ENCODE measurements around the gene PCSK5.

The PCSK5 gene

DNA sequence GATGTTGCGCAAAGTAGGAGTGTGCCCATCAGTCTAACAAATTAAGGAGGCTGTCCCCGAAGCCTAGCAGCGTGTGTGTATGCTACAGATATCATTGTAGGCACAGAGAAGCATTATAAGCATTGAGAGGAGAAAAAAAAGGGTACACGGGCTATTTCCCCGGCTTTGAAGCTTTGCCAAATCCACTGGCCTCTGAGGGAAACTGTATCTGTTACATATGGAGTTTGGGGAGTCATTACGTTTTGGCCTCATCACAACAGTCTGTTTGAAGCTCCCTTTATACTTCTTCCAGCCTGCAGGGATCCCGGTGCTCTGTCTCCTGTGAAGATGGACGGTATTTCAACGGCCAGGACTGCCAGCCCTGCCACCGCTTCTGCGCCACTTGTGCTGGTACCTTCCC is 297.8 kb downstream of the PCSK5 start:
- no peaks in the 10 kb centered on the region for H3K9me3 Mint-ChIP-seq
- ATAC-seq, result no peak
- no peaks in the 10 kb centered on the region for H3K27me3 Mint-ChIP-seq
- no peaks in the 10 kb centered on the region for H3K4me1 Mint-ChIP-seq
- no peak overlapping the region for H3K27ac Mint-ChIP-seq
- no peak overlapping the region for H3K4me3 Mint-ChIP-seq
- no peaks in the 10 kb centered on the region for H3K36me3 Mint-ChIP-seq

- Mint-ChIP-seq H3K36me3 (no peaks in the 10 kb centered on the region), H3K4me1 (no peaks in the 10 kb centered on the region), H3K27me3 (no peaks in the 10 kb centered on the region), H3K9me3 (no peaks in the 10 kb centered on the region), H3K27ac (no peak overlapping the region), H3K4me3 (no peak overlapping the region)
- no peak for ATAC-seq
Observed at GRCh38 chr9:76188905-76189304, 298.4 kb downstream of the PCSK5 start.

DNA sequence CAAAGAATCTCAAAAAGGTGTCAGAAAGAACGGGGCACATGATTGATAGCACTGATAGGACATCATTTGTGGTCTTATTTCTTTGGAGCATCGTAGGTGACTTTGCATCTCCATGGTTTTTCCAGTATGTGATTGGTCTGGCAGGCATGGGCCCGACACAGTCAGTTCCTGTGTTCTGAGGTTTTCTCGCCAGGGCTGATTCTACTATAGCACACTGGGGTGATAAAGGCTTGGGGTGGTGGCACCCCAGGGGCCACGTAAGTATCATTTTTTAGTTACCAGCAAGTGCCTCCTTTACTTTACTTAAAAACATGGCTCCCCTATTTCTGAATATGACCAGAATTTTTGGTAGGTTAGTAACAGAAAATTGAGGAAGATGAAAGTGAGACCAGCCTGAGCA is 301.0 kb downstream of the PCSK5 start:
- Mint-ChIP-seq H3K27ac (no peak overlapping the region), H3K36me3 (no peaks in the 10 kb centered on the region), H3K4me3 (no peak overlapping the region)

GRCh38 chr9:76192013-76192412 is 301.5 kb downstream of the PCSK5 start:
- Mint-ChIP-seq H3K4me3 (no peak overlapping the region), H3K27me3 (no peaks in the 10 kb centered on the region), H3K4me1 (no peaks in the 10 kb centered on the region), H3K9me3 (no peaks in the 10 kb centered on the region), H3K27ac (no peak overlapping the region), H3K36me3 (no peaks in the 10 kb centered on the region)
- ATAC-seq, result no peak

More for the DNA sequence above, 301.0 kb downstream of the PCSK5 start:
- no peaks in the 10 kb centered on the region for H3K27me3 Mint-ChIP-seq
- no peaks in the 10 kb centered on the region for H3K9me3 Mint-ChIP-seq
- no peak for ATAC-seq
- H3K4me1 Mint-ChIP-seq, result no peaks in the 10 kb centered on the region

- Mint-ChIP-seq H3K36me3 (no peaks in the 10 kb centered on the region), H3K9me3 (no peaks in the 10 kb centered on the region), H3K27me3 (no peaks in the 10 kb centered on the region), H3K27ac (no peak overlapping the region), H3K4me3 (no peak overlapping the region), H3K4me1 (no peaks in the 10 kb centered on the region)
- no peak for ATAC-seq
Observed at GRCh38 chr9:76194896-76195295, 304.4 kb downstream of the PCSK5 start.

DNA sequence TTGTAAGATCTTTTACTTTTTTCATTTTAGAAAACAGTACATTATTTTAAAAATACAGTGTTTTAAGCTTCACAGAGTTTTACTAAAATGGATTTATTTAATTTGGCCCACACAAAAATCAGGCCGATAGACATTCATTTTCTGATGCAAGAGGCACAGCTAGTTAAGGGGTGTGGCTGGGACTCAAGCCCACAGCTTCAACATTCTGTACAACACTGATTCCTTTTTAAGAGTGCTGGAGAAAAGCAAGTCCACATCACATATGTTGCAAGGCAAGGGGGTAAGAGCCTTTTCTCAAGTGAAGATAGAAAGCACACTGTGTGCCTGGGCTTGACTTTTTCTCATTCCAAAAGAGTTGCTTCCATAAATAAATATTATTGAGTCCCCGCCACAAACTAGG is 307.9 kb downstream of the PCSK5 start:
- Mint-ChIP-seq H3K27me3 (no peaks in the 10 kb centered on the region), H3K27ac (no peak overlapping the region), H3K9me3 (no peaks in the 10 kb centered on the region), H3K36me3 (no peaks in the 10 kb centered on the region), H3K4me1 (no peaks in the 10 kb centered on the region), H3K4me3 (no peak overlapping the region)
- no peak for ATAC-seq

DNA sequence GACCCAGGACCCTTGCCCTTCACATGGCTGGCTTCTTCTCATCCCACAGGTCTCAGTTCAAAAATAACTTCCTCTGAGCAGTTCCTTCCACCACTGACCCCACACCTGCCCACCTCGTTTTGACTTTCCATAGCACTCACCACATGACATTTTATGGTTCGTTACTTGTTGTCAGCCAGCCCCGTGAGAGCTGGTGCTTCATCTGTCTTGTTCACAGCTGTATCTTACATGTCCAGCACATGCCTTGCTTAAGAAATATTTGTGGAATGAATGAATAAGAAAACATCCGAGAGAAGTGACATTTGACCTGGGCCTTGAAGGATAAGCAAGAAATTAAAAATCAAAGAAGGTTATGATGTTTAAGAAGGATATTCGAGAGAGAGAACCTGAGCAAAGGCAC is 309.8 kb downstream of the PCSK5 start:
- H3K4me3 Mint-ChIP-seq, result no peak overlapping the region
- H3K4me1 Mint-ChIP-seq, result no peaks in the 10 kb centered on the region
- no peak for ATAC-seq
- no peaks in the 10 kb centered on the region for H3K9me3 Mint-ChIP-seq
- H3K36me3 Mint-ChIP-seq, result no peaks in the 10 kb centered on the region
- no peak overlapping the region for H3K27ac Mint-ChIP-seq
- H3K27me3 Mint-ChIP-seq, result peaks cover 9% of the 10 kb centered on the region

DNA sequence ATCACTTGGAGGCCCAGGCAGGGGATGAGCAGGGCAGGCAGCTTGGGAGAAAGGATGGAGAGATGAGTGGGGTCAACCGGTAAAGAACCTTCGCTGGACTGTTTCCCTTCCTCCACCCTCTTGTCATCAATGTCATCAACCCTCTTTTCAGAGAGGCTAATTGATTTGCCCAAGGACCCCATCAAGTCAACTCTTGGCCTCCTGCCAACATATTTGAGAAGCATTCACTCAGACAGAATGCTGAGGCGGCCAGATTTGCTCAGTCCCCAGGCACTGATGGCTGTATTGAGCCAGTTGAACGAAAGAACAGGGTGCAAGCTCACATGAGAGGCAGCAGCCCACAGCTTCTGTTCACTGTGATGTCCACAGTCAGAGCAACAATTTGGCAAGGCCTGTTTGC is 310.3 kb downstream of the PCSK5 start:
- no peaks in the 10 kb centered on the region for H3K4me1 Mint-ChIP-seq
- no peaks in the 10 kb centered on the region for H3K36me3 Mint-ChIP-seq
- ATAC-seq, result no peak
- H3K4me3 Mint-ChIP-seq, result no peak overlapping the region
- peaks cover 9% of the 10 kb centered on the region for H3K27me3 Mint-ChIP-seq
- no peak overlapping the region for H3K27ac Mint-ChIP-seq
- no peaks in the 10 kb centered on the region for H3K9me3 Mint-ChIP-seq

DNA sequence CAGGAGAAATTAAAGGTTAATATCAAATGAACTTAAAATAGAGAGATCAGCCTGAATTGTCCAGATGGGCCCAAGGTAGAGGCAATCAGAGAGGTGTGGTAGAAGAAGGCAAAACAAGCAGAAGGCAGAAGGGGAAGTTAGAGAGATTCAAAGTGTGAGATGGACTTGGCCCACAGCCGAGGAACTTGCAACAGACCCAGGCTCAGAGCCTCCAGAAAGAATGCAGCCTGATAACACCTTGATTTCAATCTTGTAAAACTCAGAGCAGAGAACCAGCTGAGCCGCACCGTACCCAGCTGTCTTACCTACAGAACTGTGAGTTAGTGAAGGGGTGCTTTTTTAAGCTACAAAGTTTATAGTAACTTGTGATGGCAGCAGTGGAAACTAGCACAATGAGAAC is 312.9 kb downstream of the PCSK5 start:
- Mint-ChIP-seq H3K27ac (no peak overlapping the region), H3K4me3 (no peak overlapping the region)

DNA sequence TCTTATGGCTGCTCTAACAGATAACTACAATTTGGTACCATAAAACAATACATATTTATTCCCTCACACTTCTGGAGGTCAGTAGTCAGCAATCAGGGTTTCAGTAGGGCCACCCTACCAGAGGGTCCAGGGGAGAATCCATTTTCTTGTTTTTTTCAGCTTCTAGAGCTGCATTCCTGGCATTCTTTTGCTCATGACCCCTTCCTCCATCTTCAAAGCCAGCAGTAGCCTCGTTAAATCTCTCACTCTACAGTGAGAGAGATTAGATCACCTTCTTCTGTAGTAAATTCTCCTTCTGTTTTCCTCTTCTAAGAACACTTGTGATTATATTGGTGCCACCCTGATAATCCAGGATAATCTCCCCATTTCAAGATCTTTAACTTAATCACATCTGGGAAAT is 316.3 kb downstream of the PCSK5 start:
- H3K27me3 Mint-ChIP-seq, result peaks cover 9% of the 10 kb centered on the region
- H3K27ac Mint-ChIP-seq, result no peak overlapping the region
- no peaks in the 10 kb centered on the region for H3K4me1 Mint-ChIP-seq
- no peaks in the 10 kb centered on the region for H3K36me3 Mint-ChIP-seq
- no peak overlapping the region for H3K4me3 Mint-ChIP-seq
- ATAC-seq, result no peak
- no peaks in the 10 kb centered on the region for H3K9me3 Mint-ChIP-seq

More for the DNA sequence above, 312.9 kb downstream of the PCSK5 start:
- H3K9me3 Mint-ChIP-seq, result no peaks in the 10 kb centered on the region
- H3K4me1 Mint-ChIP-seq, result no peaks in the 10 kb centered on the region
- ATAC-seq, result no peak
- peaks cover 9% of the 10 kb centered on the region for H3K27me3 Mint-ChIP-seq
- H3K36me3 Mint-ChIP-seq, result no peaks in the 10 kb centered on the region

DNA sequence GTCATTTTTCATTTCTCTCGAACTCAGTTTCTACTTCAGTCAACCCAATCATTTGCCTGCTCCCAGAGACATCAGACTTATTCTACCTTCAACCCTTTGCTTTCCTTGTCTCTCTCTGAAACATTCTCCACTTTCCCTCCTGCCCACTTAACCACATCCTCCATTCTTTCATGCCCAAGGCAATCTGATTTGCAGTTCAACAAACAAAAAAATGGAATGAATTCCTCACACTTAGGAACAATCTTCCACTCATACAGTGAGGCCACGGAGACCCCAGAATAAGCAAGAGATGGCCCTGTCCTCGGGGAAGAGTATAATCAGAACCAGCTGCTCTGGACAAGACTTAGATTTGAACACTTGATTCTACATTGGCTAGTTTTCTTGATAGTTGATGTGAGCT is 323.3 kb downstream of the PCSK5 start:
- no peaks in the 10 kb centered on the region for H3K36me3 Mint-ChIP-seq
- ATAC-seq, result no peak
- H3K4me3 Mint-ChIP-seq, result no peak overlapping the region
- no peaks in the 10 kb centered on the region for H3K4me1 Mint-ChIP-seq
- no peak overlapping the region for H3K27ac Mint-ChIP-seq
- peaks cover 3% of the 10 kb centered on the region for H3K9me3 Mint-ChIP-seq
- peaks cover 13% of the 10 kb centered on the region for H3K27me3 Mint-ChIP-seq

DNA sequence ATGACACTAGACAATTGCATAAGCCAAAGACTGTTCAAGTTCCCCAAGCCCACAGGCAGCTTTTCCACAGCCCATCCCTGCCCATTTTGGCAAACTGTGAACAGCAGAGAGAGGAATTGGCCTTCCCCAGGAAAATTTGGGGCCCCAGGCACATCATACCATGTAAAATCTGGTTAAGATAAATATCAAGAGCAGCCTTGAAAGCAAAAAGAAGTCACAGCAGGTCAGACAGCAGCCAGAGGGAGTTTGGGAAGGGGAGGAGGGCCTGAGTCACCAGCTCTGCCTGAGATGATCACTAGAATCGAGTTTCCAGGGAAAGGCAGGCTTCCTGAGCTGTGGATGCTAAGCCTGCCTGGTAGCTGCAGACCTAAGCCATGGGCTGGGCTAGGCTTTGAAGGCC is 324.6 kb downstream of the PCSK5 start:
- Mint-ChIP-seq H3K9me3 (peaks cover 3% of the 10 kb centered on the region), H3K27ac (no peak overlapping the region), H3K4me1 (no peaks in the 10 kb centered on the region), H3K27me3 (peaks cover 13% of the 10 kb centered on the region), H3K4me3 (no peak overlapping the region), H3K36me3 (no peaks in the 10 kb centered on the region)
- ATAC-seq, result no peak

DNA sequence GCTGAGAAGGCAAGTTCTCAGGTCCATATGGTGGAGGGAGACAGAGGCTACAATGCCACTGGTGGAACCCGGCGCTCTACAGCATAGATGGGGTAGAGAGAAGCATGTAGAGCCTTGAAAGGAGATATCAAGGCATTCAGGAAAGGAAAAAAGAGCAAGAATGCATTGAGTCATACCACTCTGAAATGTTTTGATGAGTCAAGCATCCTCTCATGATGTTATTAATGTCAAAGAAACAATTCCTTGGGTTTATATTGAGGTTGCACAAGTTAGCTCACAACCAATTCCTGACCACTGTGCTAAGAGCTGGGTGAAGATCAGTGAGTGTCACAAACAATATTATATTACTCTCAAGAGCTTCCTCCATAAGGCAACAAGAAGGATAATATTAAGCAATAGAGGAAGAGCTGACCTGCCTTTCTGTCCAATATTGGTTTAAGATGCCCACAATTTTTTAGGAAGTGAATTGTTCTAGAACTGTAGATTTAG is 325.7 kb downstream of the PCSK5 start:
- Mint-ChIP-seq H3K9me3 (peaks cover 3% of the 10 kb centered on the region), H3K4me1 (no peaks in the 10 kb centered on the region), H3K36me3 (no peaks in the 10 kb centered on the region), H3K27me3 (peaks cover 13% of the 10 kb centered on the region), H3K27ac (no peak overlapping the region), H3K4me3 (no peak overlapping the region)
- no peak for ATAC-seq

- H3K27me3 Mint-ChIP-seq, result peaks cover 13% of the 10 kb centered on the region
- H3K4me1 Mint-ChIP-seq, result no peaks in the 10 kb centered on the region
- no peaks in the 10 kb centered on the region for H3K36me3 Mint-ChIP-seq
- no peak for ATAC-seq
- H3K27ac Mint-ChIP-seq, result no peak overlapping the region
- H3K9me3 Mint-ChIP-seq, result peaks cover 3% of the 10 kb centered on the region
- H3K4me3 Mint-ChIP-seq, result no peak overlapping the region
Observed at GRCh38 chr9:76218117-76218885, 327.8 kb downstream of the PCSK5 start.

- H3K4me3 Mint-ChIP-seq, result no peak overlapping the region
- no peaks in the 10 kb centered on the region for H3K9me3 Mint-ChIP-seq
- H3K27ac Mint-ChIP-seq, result no peak overlapping the region
- no peaks in the 10 kb centered on the region for H3K4me1 Mint-ChIP-seq
- no peaks in the 10 kb centered on the region for H3K36me3 Mint-ChIP-seq
- H3K27me3 Mint-ChIP-seq, result peaks cover 13% of the 10 kb centered on the region
- no peak for ATAC-seq
Observed at GRCh38 chr9:76218886-76219445, 328.5 kb downstream of the PCSK5 start.

DNA sequence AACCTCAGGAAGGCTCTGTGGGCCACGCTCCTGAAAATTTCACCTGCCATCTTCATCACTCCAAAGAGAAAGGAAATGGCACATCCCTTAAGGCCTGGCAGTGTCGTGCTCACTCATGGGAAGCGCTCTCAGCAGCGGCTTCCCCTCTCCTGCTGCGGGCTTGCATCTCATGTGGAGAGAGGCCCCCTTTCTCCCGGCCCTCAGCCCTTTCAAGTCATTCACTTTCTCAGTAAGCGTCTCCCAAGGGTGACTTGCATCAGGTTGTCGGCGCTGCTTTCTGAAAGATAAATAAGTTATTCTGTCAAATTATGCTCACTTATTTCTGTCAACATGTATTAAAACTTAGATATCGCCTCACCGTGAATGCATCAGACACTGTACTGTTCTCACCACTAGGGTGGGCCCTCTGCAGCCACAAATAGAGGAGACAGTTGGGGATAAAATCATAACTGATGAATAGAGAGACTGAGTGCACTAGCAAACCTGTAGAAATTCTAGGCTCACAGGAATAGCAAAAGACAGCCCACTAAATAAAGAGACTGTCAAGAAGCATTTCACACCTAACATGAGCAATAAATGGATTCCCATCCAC is 329.2 kb downstream of the PCSK5 start:
- H3K4me3 Mint-ChIP-seq, result no peak overlapping the region
- no peaks in the 10 kb centered on the region for H3K9me3 Mint-ChIP-seq
- no peaks in the 10 kb centered on the region for H3K4me1 Mint-ChIP-seq
- ATAC-seq, result no peak
- H3K36me3 Mint-ChIP-seq, result no peaks in the 10 kb centered on the region
- peaks cover 13% of the 10 kb centered on the region for H3K27me3 Mint-ChIP-seq
- H3K27ac Mint-ChIP-seq, result no peak overlapping the region

Data from stimulated activated memory B cell treated with anti-CD40 and anti-IgM and Interleukin-4, amounts not matched to agents 10 μg/mL and 1 μg/mL and 100 μg/mL, for 72 hours (primary cell).